Keratinocyte (primary cell): ENCODE results near the gene CKMT2. TPM values are rescaled to one million over a fixed set of nuclear protein-coding genes. Genes with fewer than 3 reads are reported as not detected.

Experiments used
- DNase-seq: peaks from one replicate; pipeline ENCODE4 v3.0.0-alpha.2; 2011; ENCODE audit warnings: low read depth, missing footprints, low spot score
- FAIRE-seq: peaks from 2 replicates; lab custom pipeline; 2011; peaks lifted over from hg19 to GRCh38; lab: Jason Lieb, UNC
- H2AFZ ChIP-seq: 2 replicates; pipeline ENCODE4 v1.6.0; 2012; ENCODE audit warnings: low read length, control low read depth, inconsistent platforms; ENCODE audit not compliant: control insufficient read depth
- H3K27ac ChIP-seq: 2 replicates; pipeline ENCODE4 v1.5.1; 2011; ENCODE audit warnings: low read length; ENCODE audit not compliant: control insufficient read depth, insufficient read depth
- H3K27me3 ChIP-seq: 3 replicates; pipeline ENCODE4 v1.6.0; 2011; ENCODE audit warnings: low read length; ENCODE audit not compliant: control insufficient read depth, insufficient read depth; ENCODE audit errors: extremely low read depth
- H3K36me3 ChIP-seq, 2 experiments: 2 replicates in 1 of 2; 3 replicates in 1 of 2; pipeline ENCODE4 v1.5.1; 2011; ENCODE audit warnings: low read length in 2 of 2, mild to moderate bottlenecking in 1 of 2; ENCODE audit not compliant: control insufficient read depth in 2 of 2, insufficient read depth in 2 of 2; ENCODE audit errors: extremely low read depth in 1 of 2
- H3K4me1 ChIP-seq: 3 replicates; pipeline ENCODE4 v1.5.1; 2011; ENCODE audit warnings: low read length; ENCODE audit not compliant: control insufficient read depth, insufficient read depth; ENCODE audit errors: extremely low read depth
- H3K4me2 ChIP-seq: 3 replicates; pipeline ENCODE4 v1.6.0; 2011; ENCODE audit warnings: low read depth, low read length; ENCODE audit not compliant: control insufficient read depth, insufficient read depth; ENCODE audit errors: extremely low read depth
- H3K4me3 ChIP-seq, 3 experiments: fragments of 200-600 bp in 1 of 3; sonication (generic) in 1 of 3; 2 replicates in 2 of 3; 3 replicates in 1 of 3; pipeline ENCODE4 v1.5.1; 2011 to 2016; ENCODE audit warnings: low read length in 3 of 3, mild to moderate bottlenecking in 3 of 3, control low read depth in 2 of 3, inconsistent platforms in 1 of 3, low read depth in 1 of 3, mixed read lengths in 1 of 3, mixed run types in 1 of 3, moderate library complexity in 1 of 3; ENCODE audit not compliant: control insufficient read depth in 2 of 3, insufficient read depth in 2 of 3; ENCODE audit errors: extremely low read depth in 1 of 3
- H3K79me2 ChIP-seq: 2 replicates; pipeline ENCODE4 v1.6.0; 2012; ENCODE audit warnings: low read length; ENCODE audit not compliant: control insufficient read depth, insufficient read depth
- H3K9ac ChIP-seq: 3 replicates; pipeline ENCODE4 v1.6.0; 2011; ENCODE audit warnings: low read length; ENCODE audit not compliant: control insufficient read depth, insufficient read depth; ENCODE audit errors: extremely low read depth
- H3K9me1 ChIP-seq: 3 replicates; pipeline ENCODE4 v1.6.0; 2011; ENCODE audit warnings: low read length; ENCODE audit not compliant: control insufficient read depth, insufficient read depth; ENCODE audit errors: extremely low read depth
- H3K9me3 ChIP-seq: 2 replicates; pipeline ENCODE4 v1.5.1; 2012; ENCODE audit warnings: low read depth, low read length; ENCODE audit not compliant: control insufficient read depth
- H4K20me1 ChIP-seq: 3 replicates; pipeline ENCODE4 v1.6.0; 2011; ENCODE audit warnings: low read length; ENCODE audit not compliant: control insufficient read depth, insufficient read depth; ENCODE audit errors: extremely low read depth
- CTCF ChIP-seq, 3 experiments: IDR thresholded peaks in 1 of 3; conservative IDR thresholded peaks in 1 of 3; optimal IDR thresholded peaks in 1 of 3; 2 replicates in 2 of 3; 3 replicates in 1 of 3; pipeline versions ENCODE3 to v1.5.1; 2011; ENCODE audit warnings: low read length in 3 of 3, mild to moderate bottlenecking in 3 of 3, moderate library complexity in 2 of 3, control low read depth in 1 of 3, inconsistent platforms in 1 of 3; ENCODE audit not compliant: insufficient read depth in 2 of 3; ENCODE audit errors: extremely low read depth in 1 of 3
- EZH2 ChIP-seq: IDR thresholded peaks from one replicate; pipeline ENCODE4 v1.6.1; 2012; ENCODE audit warnings: inconsistent platforms, mild to moderate bottlenecking, low read length, moderate library complexity
- dilution Hi-C: fragments of 300-500 bp; cut with MboI; formaldehyde crosslinking; loops from one replicate; pipeline ENCODE4 v1.7.0; 2020; ENCODE audit warnings: low sequenced_read_pairs; ENCODE audit not compliant: extremely low pct_ligation_motif_present
- polyA plus RNA-seq, 5 experiments: library from polyadenylated mRNA; depleted of rRNA in 3 of 5; stranded (reverse) in 3 of 5; stranded (forward) in 1 of 5; unstranded in 1 of 5; fragments of >200 nt; gene quantifications; 1 replicate in 1 of 5; 2 replicates in 3 of 5; 3 replicates in 1 of 5; pipeline versions ENCODE4 v1.2.1 to v1.2.3, GENCODE V29; 2011 to 2012; ENCODE audit warnings: missing spikeins in 2 of 5, low read depth in 1 of 5, low replicate concordance in 1 of 5

Gene CKMT2
- polyA plus RNA-seq, 1 donor (not counting 4 experiments of a cell fraction or from before 2014, with no cell fraction given) = not detected

DNA sequence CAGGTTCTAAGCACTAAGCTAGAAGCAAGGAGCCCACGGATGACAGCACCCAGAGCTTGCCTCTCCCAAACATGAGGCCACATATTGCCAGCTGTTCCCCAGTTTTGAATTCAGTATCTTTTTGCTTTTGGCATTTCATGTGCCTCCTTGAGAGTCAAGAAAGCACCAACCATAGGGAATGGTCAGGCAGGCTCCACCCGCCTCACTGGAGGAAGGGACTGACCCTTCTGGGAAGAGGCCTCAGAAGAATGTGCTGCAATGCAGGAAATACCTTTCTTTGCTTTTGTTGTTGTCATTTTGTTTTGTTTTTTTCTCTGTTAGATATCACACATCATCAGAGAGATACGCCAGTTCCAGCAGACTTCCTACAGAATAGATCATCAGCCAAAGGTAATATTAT lies 13.7 kb upstream of the CKMT2 start:
- no peaks in the 10 kb centered on the region for H3K9me3 ChIP-seq
- H3K4me2 ChIP-seq = no peak overlapping the region
- no peaks in the 10 kb centered on the region for H3K36me3 ChIP-seq
- H3K4me1 ChIP-seq = no peaks in the 10 kb centered on the region
- no peak for DNase-seq
- H3K27ac ChIP-seq = no peak overlapping the region
- no peaks in the 10 kb centered on the region for H3K9me1 ChIP-seq
- H3K4me3 ChIP-seq = no peak overlapping the region
- no peak overlapping the region for H3K9ac ChIP-seq
- H3K79me2 ChIP-seq = no peaks in the 10 kb centered on the region
- dilution Hi-C loops = no loop called here
- no peak overlapping the region for H2AFZ ChIP-seq
- TF ChIP-seq EZH2 (no peak), CTCF (optimal IDR thresholded peaks at IDR 0.05 in 1 of 3, IDR thresholded peaks at IDR 0.05 in 1 of 3, conservative IDR thresholded peaks at IDR 0.05 in 1 of 3; ENCODE audit: extremely low read depth in 1 of 3, insufficient read depth in 2 of 3, low read length in 3 of 3) (no peak)
- H3K27me3 ChIP-seq = no peaks in the 10 kb centered on the region
- no peaks in the 10 kb centered on the region for H4K20me1 ChIP-seq
- FAIRE-seq = no peak

- Histone ChIP-seq H3K27ac (no peak overlapping the region), H3K4me1 (no peaks in the 10 kb centered on the region), H4K20me1 (no peaks in the 10 kb centered on the region), H3K4me3 (no peak overlapping the region), H3K27me3 (no peaks in the 10 kb centered on the region), H3K9me3 (no peaks in the 10 kb centered on the region), H3K79me2 (no peaks in the 10 kb centered on the region), H3K9ac (no peak overlapping the region), H3K36me3 (no peaks in the 10 kb centered on the region), H3K4me2 (no peak overlapping the region), H2AFZ (no peak overlapping the region), H3K9me1 (no peaks in the 10 kb centered on the region)
- dilution Hi-C loops = no loop called here
- TF ChIP-seq EZH2 = no peak
- TF ChIP-seq CTCF (optimal IDR thresholded peaks at IDR 0.05 in 1 of 3, IDR thresholded peaks at IDR 0.05 in 1 of 3, conservative IDR thresholded peaks at IDR 0.05 in 1 of 3; ENCODE audit: extremely low read depth in 1 of 3, insufficient read depth in 2 of 3, low read length in 3 of 3) = no peak
- no peak for DNase-seq
- FAIRE-seq = no peak
Observed at GRCh38 chr5:81222285-81222684, 10.8 kb upstream of the CKMT2 start.
